Endothelial cell of umbilical vein (primary cell): ENCODE measurements around the gene ADH6. TPM values are rescaled to one million over a fixed set of nuclear protein-coding genes. Genes with fewer than 3 reads are reported as not detected.

Source experiments
- BruUV-seq: library from RNA; stranded (reverse); fragments of 400-500 nt; replicated peaks from 2 replicates; lab custom pipeline; 2021; lab: Mats Ljungman, UMichigan
- CTCF ChIA-PET: fragments of 300-600, 350-600 bp; sonication (Branson Sonifier 250); formaldehyde crosslinking; loops from one replicate; lab custom pipeline; 2021; ENCODE audit warnings: antibody characterized with exemption, inconsistent platforms; lab: Charles Lee
- POLR2A ChIA-PET: fragments of 300-600, 350-600 bp; sonication (Branson Sonifier 250); formaldehyde crosslinking; loops from one replicate; lab custom pipeline; 2021; ENCODE audit warnings: antibody characterized with exemption, inconsistent platforms; lab: Charles Lee
- DNase-seq: peaks from one replicate; pipeline ENCODE4 v3.0.0-alpha.2; 2011; ENCODE audit warnings: low read depth, low spot score
- FAIRE-seq: peaks from 2 replicates; lab custom pipeline; 2011; peaks lifted over from hg19 to GRCh38; lab: Jason Lieb, UNC
- H2AFZ ChIP-seq: 2 replicates; pipeline ENCODE4 v1.6.0; 2012; ENCODE audit warnings: low read depth, low read length, control low read depth, inconsistent platforms
- H3K27ac ChIP-seq: 2 replicates; pipeline ENCODE4 v1.5.1; 2011; ENCODE audit warnings: low read depth, mild to moderate bottlenecking, control low read depth, low read length, moderate library complexity; ENCODE audit not compliant: insufficient read depth
- H3K27me3 ChIP-seq, 2 experiments: 2 replicates each; pipeline versions ENCODE4 v1.6.0 to v1.6.1; 2011; ENCODE audit warnings: low read length in 2 of 2, mixed read lengths in 1 of 2; ENCODE audit not compliant: control insufficient read depth in 2 of 2, insufficient read depth in 2 of 2
- H3K36me3 ChIP-seq, 2 experiments: 2 replicates in 1 of 2; 3 replicates in 1 of 2; pipeline ENCODE4 v1.5.1; 2011; ENCODE audit warnings: low read length in 2 of 2, mild to moderate bottlenecking in 1 of 2, moderate library complexity in 1 of 2; ENCODE audit not compliant: control insufficient read depth in 2 of 2, insufficient read depth in 2 of 2; ENCODE audit errors: extremely low read depth in 1 of 2
- H3K4me1 ChIP-seq: 3 replicates; pipeline ENCODE4 v1.5.1; 2011; ENCODE audit warnings: mild to moderate bottlenecking, low read length; ENCODE audit not compliant: control insufficient read depth, insufficient read depth; ENCODE audit errors: extremely low read depth
- H3K4me2 ChIP-seq: 2 replicates; pipeline ENCODE4 v1.6.1; 2011; ENCODE audit warnings: low read length, control low read depth, mixed read lengths; ENCODE audit not compliant: insufficient read depth
- H3K4me3 ChIP-seq, 3 experiments: fragments of 200-600 bp in 1 of 3; sonication (generic), shearing (Covaris generic) in 1 of 3; replicated peaks in 1 of 3; 2 replicates each; pipeline ENCODE4 v1.5.1; 2011 to 2016; ENCODE audit warnings: control low read depth in 3 of 3, low read length in 3 of 3, mild to moderate bottlenecking in 2 of 3, inconsistent platforms in 1 of 3, low read depth in 1 of 3, moderate library complexity in 1 of 3; ENCODE audit not compliant: insufficient read depth in 1 of 3
- H3K79me2 ChIP-seq: 2 replicates; pipeline ENCODE4 v1.6.0; 2012; ENCODE audit warnings: low read length, inconsistent platforms; ENCODE audit not compliant: control insufficient read depth, insufficient read depth
- H3K9ac ChIP-seq: replicated peaks from 2 replicates; pipeline ENCODE3; 2011; ENCODE audit warnings: low read length, control low read depth; ENCODE audit not compliant: insufficient read depth; ENCODE audit errors: extremely low read depth
- H3K9me1 ChIP-seq: replicated peaks from 3 replicates; pipeline ENCODE4 v1.6.0; 2011; ENCODE audit warnings: mild to moderate bottlenecking, low read length; ENCODE audit not compliant: control insufficient read depth, insufficient read depth; ENCODE audit errors: extremely low read depth
- H3K9me3 ChIP-seq: replicated peaks from 2 replicates; pipeline ENCODE4 v1.5.1; 2012; ENCODE audit warnings: low read length, inconsistent platforms; ENCODE audit not compliant: control insufficient read depth, insufficient read depth
- H4K20me1 ChIP-seq: replicated peaks from 2 replicates; pipeline ENCODE3; 2011; ENCODE audit warnings: mild to moderate bottlenecking, low read length; ENCODE audit not compliant: control insufficient read depth, insufficient read depth; ENCODE audit errors: extremely low read depth
- EZH2 ChIP-seq: IDR thresholded peaks from 2 replicates; pipeline ENCODE4 v1.6.1; 2012; ENCODE audit warnings: borderline replicate concordance, low read depth, mild to moderate bottlenecking, moderate library complexity, low read length, inconsistent platforms; ENCODE audit not compliant: severe bottlenecking
- FOS ChIP-seq: IDR thresholded peaks from 2 replicates; pipeline ENCODE4 v1.6.1; 2011; ENCODE audit warnings: mild to moderate bottlenecking, low read length, moderate library complexity, borderline replicate concordance; ENCODE audit not compliant: insufficient read depth
- MYC ChIP-seq: IDR thresholded peaks from one replicate; pipeline ENCODE4 v1.6.1; 2011; ENCODE audit warnings: mild to moderate bottlenecking, low read depth, low read length
- POLR2AphosphoS5 ChIP-seq: IDR thresholded peaks from 2 replicates; pipeline ENCODE4 v1.6.1; 2012; ENCODE audit warnings: low read depth, mild to moderate bottlenecking, control low read depth, low read length, moderate library complexity; ENCODE audit not compliant: insufficient read depth
- dilution Hi-C: fragments of 300-500 bp; cut with MboI; formaldehyde crosslinking; loops from one replicate; pipeline ENCODE4 v1.15.0; 2019; ENCODE audit warnings: low sequenced_read_pairs; ENCODE audit not compliant: extremely low pct_ligation_motif_present
- intact Hi-C: fragments of 100-400 bp; cut with micrococcal nuclease; formaldehyde crosslinking; loops from one replicate; pipeline ENCODE4 v1.10.0; 2022
- polyA plus RNA-seq, 4 experiments: library from polyadenylated mRNA; depleted of rRNA in 3 of 4; stranded (reverse) in 3 of 4; unstranded in 1 of 4; fragments of >200 nt; gene quantifications; 2 replicates each; pipeline versions ENCODE4 v1.2.1 to v1.2.3, GENCODE V29; 2011 to 2012; ENCODE audit warnings: missing spikeins in 1 of 4
- total RNA-seq: library from RNA; stranded (reverse); gene quantifications from 2 replicates; pipeline ENCODE4 v1.2.3, GENCODE V29; 2021
- TF ChIP-seq, protein P1 (sequence below), 2 donors: IDR thresholded peaks; 1 replicate in 1 of 2; 2 replicates in 1 of 2; pipeline ENCODE4 v1.5.1; 2011; ENCODE audit warnings: low read length in 2 of 2, mild to moderate bottlenecking in 2 of 2, moderate library complexity in 2 of 2, control low read depth in 1 of 2, inconsistent platforms in 1 of 2, low read depth in 1 of 2; ENCODE audit not compliant: insufficient read depth in 1 of 2; ENCODE audit errors: extremely low read depth in 1 of 2

ADH6 gene
- total and polyA plus RNA-seq, 2 donors (not counting 3 experiments of a cell fraction or from before 2014, with no cell fraction given): not detected

GRCh38 chr4:99156992-99157391 is 62.1 kb downstream of the ADH6 start:
- no peaks in the 10 kb centered on the region for H4K20me1 ChIP-seq
- FAIRE-seq (no peak), DNase-seq (no peak)
- no peak overlapping the region for H2AFZ ChIP-seq
- H3K9ac ChIP-seq: no peak overlapping the region
- no peaks in the 10 kb centered on the region for H3K79me2 ChIP-seq
- no peaks in the 10 kb centered on the region for H3K36me3 ChIP-seq
- TF ChIP-seq EZH2 (no peak), FOS (no peak), POLR2AphosphoS5 (no peak), MYC (no peak)
- TF ChIP-seq, protein P1, sequence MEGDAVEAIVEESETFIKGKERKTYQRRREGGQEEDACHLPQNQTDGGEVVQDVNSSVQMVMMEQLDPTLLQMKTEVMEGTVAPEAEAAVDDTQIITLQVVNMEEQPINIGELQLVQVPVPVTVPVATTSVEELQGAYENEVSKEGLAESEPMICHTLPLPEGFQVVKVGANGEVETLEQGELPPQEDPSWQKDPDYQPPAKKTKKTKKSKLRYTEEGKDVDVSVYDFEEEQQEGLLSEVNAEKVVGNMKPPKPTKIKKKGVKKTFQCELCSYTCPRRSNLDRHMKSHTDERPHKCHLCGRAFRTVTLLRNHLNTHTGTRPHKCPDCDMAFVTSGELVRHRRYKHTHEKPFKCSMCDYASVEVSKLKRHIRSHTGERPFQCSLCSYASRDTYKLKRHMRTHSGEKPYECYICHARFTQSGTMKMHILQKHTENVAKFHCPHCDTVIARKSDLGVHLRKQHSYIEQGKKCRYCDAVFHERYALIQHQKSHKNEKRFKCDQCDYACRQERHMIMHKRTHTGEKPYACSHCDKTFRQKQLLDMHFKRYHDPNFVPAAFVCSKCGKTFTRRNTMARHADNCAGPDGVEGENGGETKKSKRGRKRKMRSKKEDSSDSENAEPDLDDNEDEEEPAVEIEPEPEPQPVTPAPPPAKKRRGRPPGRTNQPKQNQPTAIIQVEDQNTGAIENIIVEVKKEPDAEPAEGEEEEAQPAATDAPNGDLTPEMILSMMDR (IDR thresholded peaks at IDR 0.05; ENCODE audit: extremely low read depth in 1 of 2, insufficient read depth in 1 of 2, low read depth in 1 of 2, low read length in 2 of 2): no peak
- POLR2A ChIA-PET: no interaction called here
- no TSS peak for BruUV-seq
- CTCF ChIA-PET: no interaction called here
- intact Hi-C loops: no loop called here
- H3K27ac ChIP-seq: no peak overlapping the region
- dilution Hi-C loops: no loop called here
- no peaks in the 10 kb centered on the region for H3K9me3 ChIP-seq
- H3K27me3 ChIP-seq: no peaks in the 10 kb centered on the region
- H3K4me2 ChIP-seq: no peak overlapping the region
- H3K9me1 ChIP-seq: no peaks in the 10 kb centered on the region
- H3K4me3 ChIP-seq: no peak overlapping the region
- no peaks in the 10 kb centered on the region for H3K4me1 ChIP-seq
